Measurements from ENCODE around the gene NGLY1.

Gene NGLY1

GRCh38 chr3:25751725-25752124 lies 31.5 kb downstream of the NGLY1 start:
- Histone ChIP-seq H4K20me1 (ENCODE audit: insufficient read depth, low read length) (no peaks in the 10 kb centered on the region), H3K9me3 (replicated peaks; ENCODE audit: insufficient read depth, low read length) (no peaks in the 10 kb centered on the region), H3F3A (ENCODE audit: insufficient read depth, low read length) (no peaks in the 10 kb centered on the region), H3K36me3 (replicated peaks; ENCODE audit: insufficient read depth, low read length) (peaks cover 10% of the 10 kb centered on the region), H3K9ac (ENCODE audit: low read length) (no peak overlapping the region), H3K4me2 (ENCODE audit: low read depth, low read length) (no peak overlapping the region), H3K4me3 (ENCODE audit: low read length) (no peak overlapping the region), H3K27me3 (replicated peaks; ENCODE audit: insufficient read depth, low read length) (no peaks in the 10 kb centered on the region), H3K27ac (ENCODE audit: low read length) (no peak overlapping the region), H3K79me2 (ENCODE audit: low read length) (peaks cover 65% of the 10 kb centered on the region), H3K9me2 (replicated peaks; ENCODE audit: insufficient read depth, low read length) (no peaks in the 10 kb centered on the region), H3K4me1 (ENCODE audit: low read length) (peaks cover 17% of the 10 kb centered on the region), H2AFZ (ENCODE audit: low read length) (no peak overlapping the region)
- TF ChIP-seq EZH2phosphoT487 (IDR thresholded peaks at IDR 0.05; ENCODE audit: low read length) (no peak), EZH2 (optimal IDR thresholded peaks at IDR 0.05; ENCODE audit: low read depth, low read length) (no peak), CTCF (IDR thresholded peaks at IDR 0.05; ENCODE audit: low read length) (no peak)
- DNase-seq: no peak

GRCh38 chr3:25751048-25751447 lies 32.2 kb downstream of the NGLY1 start:
- Histone ChIP-seq H3K4me1 (ENCODE audit: low read length) (peaks cover 17% of the 10 kb centered on the region), H4K20me1 (ENCODE audit: insufficient read depth, low read length) (no peaks in the 10 kb centered on the region), H3K9me2 (replicated peaks; ENCODE audit: insufficient read depth, low read length) (no peaks in the 10 kb centered on the region), H3K27ac (ENCODE audit: low read length) (no peak overlapping the region), H3K36me3 (replicated peaks; ENCODE audit: insufficient read depth, low read length) (peaks cover 16% of the 10 kb centered on the region), H3K27me3 (replicated peaks; ENCODE audit: insufficient read depth, low read length) (no peaks in the 10 kb centered on the region), H3K9ac (ENCODE audit: low read length) (no peak overlapping the region), H3F3A (ENCODE audit: insufficient read depth, low read length) (no peaks in the 10 kb centered on the region), H3K4me3 (ENCODE audit: low read length) (no peak overlapping the region), H2AFZ (ENCODE audit: low read length) (no peak overlapping the region), H3K9me3 (replicated peaks; ENCODE audit: insufficient read depth, low read length) (no peaks in the 10 kb centered on the region), H3K79me2 (ENCODE audit: low read length) (peaks cover 65% of the 10 kb centered on the region), H3K4me2 (ENCODE audit: low read depth, low read length) (no peak overlapping the region)
- TF ChIP-seq EZH2phosphoT487 (IDR thresholded peaks at IDR 0.05; ENCODE audit: low read length) (no peak), CTCF (IDR thresholded peaks at IDR 0.05; ENCODE audit: low read length) (no peak), EZH2 (optimal IDR thresholded peaks at IDR 0.05; ENCODE audit: low read depth, low read length) (no peak)
- DNase-seq: no peak

- Histone ChIP-seq H3K36me3 (replicated peaks; ENCODE audit: insufficient read depth, low read length) (peaks cover 20% of the 10 kb centered on the region), H3K27me3 (replicated peaks; ENCODE audit: insufficient read depth, low read length) (no peaks in the 10 kb centered on the region), H3K4me3 (ENCODE audit: low read length) (no peak overlapping the region), H4K20me1 (ENCODE audit: insufficient read depth, low read length) (no peaks in the 10 kb centered on the region), H2AFZ (ENCODE audit: low read length) (no peak overlapping the region), H3K27ac (ENCODE audit: low read length) (no peak overlapping the region), H3K4me2 (ENCODE audit: low read depth, low read length) (no peak overlapping the region), H3K9ac (ENCODE audit: low read length) (no peak overlapping the region), H3K79me2 (ENCODE audit: low read length) (peaks cover 67% of the 10 kb centered on the region), H3K4me1 (ENCODE audit: low read length) (peaks cover 17% of the 10 kb centered on the region), H3F3A (ENCODE audit: insufficient read depth, low read length) (no peaks in the 10 kb centered on the region), H3K9me2 (replicated peaks; ENCODE audit: insufficient read depth, low read length) (no peaks in the 10 kb centered on the region), H3K9me3 (replicated peaks; ENCODE audit: insufficient read depth, low read length) (no peaks in the 10 kb centered on the region)
- DNase-seq: no peak
- TF ChIP-seq CTCF (IDR thresholded peaks at IDR 0.05; ENCODE audit: low read length) (no peak), EZH2 (optimal IDR thresholded peaks at IDR 0.05; ENCODE audit: low read depth, low read length) (no peak), EZH2phosphoT487 (IDR thresholded peaks at IDR 0.05; ENCODE audit: low read length) (no peak)
Measured at GRCh38 chr3:25749031-25749581, 34.1 kb downstream of the NGLY1 start.

Measured in MM.1S (cell line).